GM11168 (cell line): ENCODE results near the gene PPP4R2.
"Not testable (repeated sequence)": the region's sequence is repeated elsewhere in the genome, so short reads cannot be mapped to it uniquely, and the experiment has no call there.

Source experiments
- in situ Hi-C: fragments of 300-500 bp; cut with MboI; formaldehyde crosslinking; loops from one replicate; pipeline ENCODE4 v1.12.0; 2022; ENCODE audit warnings: low sequenced_read_pairs; ENCODE audit not compliant: unreplicated experiment

PPP4R2 gene

DNA sequence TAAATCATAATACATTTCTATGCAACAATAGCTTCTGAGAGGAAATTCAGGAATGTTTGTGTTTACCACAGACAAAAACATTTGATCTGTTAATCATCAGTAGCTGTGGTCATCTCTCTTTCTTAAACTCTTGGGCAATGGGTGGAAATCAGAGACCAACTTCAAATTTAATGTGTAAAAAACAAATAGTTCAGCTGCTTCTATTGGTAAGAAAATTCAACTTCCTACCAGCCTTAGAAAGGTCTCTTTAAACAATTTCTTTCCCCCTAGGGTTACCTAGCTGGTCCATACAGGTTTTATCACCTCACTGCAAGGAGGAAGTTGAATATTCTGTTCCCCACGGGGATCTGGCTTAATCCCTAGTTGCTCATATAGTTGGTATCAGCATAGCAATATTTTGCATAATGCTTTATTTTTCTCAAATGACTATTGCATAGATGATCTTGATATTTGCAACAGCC lies 20.3 kb upstream of the PPP4R2 start:
- in situ Hi-C loops, result no loop called here

DNA sequence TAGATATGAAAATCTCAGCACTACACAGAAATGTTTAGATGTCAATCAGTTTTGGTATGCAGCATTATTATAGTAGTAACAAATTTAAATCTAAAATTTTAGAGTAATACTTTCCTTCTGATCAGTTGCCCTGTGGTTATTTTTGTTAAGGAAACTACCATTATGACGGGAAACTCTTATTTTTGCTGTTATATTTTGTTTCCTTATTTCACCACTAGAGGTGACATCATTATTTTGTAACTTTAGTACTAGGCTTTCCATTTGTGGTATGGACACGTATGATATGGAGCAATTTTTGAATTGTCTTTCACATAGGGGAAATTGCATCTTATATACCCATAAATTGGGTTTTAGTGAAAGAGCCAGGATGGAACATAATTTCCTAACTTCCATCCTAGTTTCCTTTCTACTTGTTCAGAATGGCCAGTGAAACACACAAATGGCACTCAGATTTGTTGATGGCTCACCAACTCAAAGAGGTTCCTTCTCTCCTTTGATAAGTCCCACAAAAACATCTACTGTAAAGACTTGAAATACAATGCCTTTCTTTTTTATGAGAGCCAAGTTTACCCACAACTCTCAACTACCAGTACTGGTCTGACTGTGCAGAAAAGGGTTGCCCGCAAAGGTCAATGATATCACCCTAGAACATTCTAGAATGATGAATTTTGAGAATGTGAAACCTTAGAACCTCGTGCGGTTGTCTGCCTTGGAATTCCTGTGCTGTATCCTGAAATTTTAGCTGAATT lies 19.4 kb upstream of the PPP4R2 start:
- in situ Hi-C loops, result no loop called here

DNA sequence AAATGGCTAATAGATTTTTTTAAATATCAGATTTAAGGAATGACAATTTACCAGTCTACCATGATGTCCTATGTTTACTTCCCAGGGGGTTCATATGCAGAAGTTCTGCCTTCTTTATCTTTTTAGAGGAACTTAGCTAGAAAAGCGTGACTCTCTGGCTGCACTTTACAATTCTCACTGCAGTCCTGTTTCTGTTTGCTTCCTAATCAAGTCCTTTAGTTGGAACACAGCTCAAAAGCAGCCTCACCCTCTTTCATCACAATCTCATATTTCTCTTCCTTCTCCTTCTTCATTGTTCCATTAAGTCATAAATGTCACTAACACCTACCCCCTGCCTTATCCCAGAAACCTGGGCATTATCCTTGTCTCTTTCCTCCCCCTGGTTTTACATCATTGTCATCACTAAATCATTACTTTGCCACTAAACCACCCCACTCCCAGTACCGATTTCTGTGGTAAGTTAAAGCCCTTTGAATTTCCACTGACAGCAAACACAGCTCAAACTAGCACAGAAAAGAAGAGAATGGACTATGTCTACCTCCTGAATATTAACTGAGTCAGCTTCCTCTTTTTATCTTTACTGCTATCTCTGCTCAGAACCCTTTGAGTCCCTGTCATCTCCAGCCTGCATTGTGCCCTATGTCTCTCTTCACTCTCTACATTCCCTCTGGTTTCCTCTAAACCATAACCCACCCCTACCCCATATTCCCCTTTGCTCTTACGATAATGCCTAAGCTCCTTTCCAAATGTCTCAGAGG lies 13.8 kb upstream of the PPP4R2 start:
- in situ Hi-C loops, result no loop called here

DNA sequence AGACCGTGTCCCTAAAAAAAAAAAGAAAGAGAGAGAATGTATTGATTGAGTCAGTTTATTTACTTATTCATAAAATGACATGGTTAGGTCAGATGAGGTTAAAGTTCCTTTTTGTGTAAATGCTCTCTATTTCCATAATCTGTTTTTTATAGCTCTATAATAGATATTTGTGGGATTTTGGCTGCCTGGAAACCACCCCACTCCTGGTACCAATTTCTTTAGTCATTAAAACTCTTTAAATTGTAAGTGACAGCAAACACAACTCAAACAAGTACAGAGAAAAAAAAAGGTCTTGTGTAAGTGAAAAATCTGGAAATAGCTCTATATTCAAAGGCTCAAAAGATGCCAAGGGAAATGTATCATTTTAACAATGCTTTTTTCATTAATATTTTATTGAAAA lies 11.0 kb upstream of the PPP4R2 start:
- in situ Hi-C loops, result no loop called here

DNA sequence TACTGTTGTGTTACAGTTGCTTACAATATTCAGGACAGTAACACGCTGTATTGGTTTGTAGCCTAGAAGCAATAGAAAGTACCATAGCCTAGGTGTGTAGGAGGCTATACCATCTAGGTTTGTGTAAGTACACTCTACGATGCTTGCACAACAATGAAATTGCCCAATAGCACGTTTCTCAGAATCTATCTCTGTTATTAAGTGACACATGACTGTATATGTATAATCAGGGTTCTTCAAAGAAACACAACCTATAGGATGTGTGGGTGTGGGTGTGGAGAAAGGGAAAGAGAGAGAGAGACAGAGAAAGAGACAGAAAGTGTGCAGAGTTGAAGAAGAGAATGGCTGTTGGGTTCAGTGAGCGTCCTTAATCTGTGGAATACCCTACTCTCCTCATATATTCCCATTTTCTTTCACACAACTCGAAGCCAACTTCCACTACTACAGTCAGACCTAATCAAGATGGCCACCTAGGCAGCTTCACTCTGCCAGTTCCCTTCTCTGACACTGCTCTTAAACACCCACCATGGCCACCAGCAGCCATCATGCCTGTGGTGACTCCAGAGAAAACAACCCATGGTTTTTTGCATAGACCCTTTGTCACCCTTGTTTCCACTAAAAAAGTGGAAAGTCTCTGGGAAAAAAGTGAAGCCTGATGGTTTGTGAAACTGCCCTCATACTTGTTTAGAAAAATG lies 5.8 kb upstream of the PPP4R2 start:
- in situ Hi-C loops, result no loop called here

DNA sequence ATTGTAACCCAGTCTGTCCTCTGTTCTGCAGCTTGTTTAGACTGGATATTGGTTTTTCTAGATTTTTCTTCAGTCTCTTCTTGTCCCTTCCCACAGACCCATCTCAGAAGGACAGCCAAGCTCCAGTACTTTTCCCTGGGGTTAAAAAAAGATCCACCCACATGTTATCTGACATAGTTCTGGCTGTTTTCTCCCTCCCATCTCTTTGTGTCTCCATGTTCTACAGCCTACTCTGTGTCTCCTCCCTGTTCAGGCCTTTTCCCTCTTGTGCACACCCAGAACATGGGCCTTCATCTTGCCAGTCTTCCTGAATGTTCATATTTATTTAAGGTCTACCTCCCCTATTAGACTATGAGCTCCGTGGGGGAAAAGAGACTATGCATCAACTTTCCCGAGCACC lies 5.1 kb upstream of the PPP4R2 start:
- in situ Hi-C loops, result no loop called here

DNA sequence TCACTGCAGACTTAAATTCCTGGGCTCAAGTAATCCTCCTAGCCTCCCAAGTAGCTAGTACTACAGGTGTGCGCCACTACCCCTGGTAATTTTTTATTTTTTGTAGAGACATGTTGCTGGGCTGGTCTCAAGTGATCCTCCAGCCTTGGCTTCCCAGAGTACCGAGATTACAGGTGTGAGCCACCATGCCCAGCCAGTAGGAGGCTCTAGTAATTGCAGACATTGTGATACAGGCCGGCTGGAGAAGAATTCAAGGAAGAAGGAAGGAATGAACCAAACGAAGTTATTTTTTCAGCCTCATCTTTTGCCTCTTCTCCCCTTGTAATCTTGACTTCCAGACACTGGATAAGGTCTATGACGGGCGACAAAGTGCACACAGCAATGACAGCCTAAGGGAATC lies 3.2 kb upstream of the PPP4R2 start:
- in situ Hi-C loops, result no loop called here

DNA sequence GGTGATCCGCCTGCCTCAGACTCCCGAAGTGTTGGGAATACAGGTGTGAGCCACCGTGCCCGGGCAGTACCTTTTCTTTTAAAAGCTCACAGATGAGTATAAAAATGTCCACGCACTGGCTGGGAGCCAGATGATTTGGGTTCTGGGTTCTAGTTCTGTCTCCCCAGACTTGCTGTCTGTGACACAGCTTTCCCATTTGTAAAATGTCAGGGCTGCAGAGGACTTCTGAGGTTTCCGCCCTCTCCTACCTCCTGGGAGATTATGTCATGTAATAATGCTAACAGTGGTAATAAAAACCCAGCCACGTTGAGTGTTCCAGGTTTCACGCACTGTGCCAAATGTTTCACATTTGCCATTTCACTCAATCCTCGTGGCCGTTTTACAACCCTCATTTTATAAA lies 1.3 kb upstream of the PPP4R2 start:
- in situ Hi-C loops, result no loop called here

DNA sequence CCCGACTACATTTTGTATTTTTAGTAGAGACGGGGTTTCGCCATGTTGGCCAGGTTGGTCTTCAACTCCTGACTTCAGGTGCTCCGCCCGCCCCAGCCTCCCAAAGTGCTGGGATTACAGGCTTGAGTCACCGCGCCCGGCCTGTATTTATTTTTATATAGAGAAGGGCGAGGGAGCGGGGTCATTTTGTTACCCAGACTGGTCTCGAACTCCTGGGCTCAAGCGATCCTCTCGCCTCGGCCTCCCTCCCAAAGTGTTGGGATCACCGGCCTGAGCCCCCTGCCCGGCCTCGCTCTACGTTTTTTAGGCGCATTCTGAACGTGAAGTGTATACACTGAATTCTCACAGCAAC lies 514 bp upstream of the PPP4R2 start:
- in situ Hi-C loops, result no loop called here

DNA sequence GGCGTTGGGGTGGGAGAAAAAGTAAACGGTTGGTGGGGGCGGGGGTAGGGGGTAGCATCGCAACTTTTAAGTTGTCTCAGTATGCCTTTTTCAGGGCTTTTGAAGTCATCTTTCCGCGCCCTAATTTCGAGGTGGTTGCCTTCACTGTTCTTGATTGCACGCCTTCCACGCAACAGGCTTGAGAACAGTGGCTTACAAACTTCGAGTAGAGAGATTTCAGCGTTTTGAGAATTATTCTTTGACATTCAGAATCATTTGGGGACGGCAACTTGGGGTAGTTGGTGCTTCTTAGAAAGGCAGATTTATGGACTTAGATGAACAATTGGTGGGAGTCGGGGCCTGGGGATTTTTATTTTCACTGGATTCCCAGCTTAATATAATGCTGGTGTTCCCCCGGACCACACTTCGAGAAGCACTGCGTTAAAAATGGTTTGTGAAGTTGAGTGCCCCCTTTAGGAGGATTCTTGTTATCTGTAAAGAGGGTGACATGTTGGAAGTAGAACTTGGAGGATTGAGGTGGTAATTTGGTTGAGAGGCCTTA lies 880 bp downstream of the PPP4R2 start:
- in situ Hi-C loops, result no loop called here

DNA sequence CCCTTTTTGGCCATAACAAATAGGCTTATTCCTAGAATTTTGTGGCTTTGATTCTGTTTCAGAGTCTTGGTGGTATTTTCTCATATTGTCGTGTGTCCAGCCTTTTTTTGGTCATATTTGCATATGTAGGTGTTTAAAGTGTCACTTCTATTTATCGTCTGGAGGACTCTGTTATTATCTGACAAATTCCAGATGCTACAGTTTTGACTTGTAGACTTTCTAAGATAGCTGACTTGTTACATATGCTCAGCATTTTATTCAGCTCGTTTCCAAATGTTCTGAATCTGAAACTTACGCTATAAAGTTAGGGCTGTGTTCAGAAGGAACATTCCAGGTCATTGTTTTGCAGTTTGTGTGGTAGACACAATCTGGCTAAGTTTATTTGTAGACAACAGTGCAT lies 1.9 kb downstream of the PPP4R2 start:
- in situ Hi-C loops, result no loop called here

DNA sequence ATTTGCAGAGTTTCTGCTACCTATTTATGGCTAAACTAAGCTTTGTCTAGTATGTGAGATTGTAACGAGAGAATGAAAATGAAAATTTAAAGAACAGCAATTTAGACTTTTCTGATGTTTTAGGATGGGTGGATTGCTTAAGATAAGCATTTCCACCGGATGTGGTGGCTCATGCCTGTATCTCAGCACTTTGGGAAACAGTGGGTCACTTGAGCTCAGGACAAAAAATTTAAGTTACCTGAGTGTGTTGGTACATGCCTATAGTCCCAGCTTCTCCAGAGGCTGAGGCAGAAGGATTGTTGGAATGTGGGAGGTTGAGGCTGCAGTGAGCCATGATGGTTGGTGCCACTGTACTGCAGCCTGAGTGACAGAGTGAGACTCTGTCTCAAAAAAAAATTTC lies 3.3 kb downstream of the PPP4R2 start:
- in situ Hi-C loops, result no loop called here

DNA sequence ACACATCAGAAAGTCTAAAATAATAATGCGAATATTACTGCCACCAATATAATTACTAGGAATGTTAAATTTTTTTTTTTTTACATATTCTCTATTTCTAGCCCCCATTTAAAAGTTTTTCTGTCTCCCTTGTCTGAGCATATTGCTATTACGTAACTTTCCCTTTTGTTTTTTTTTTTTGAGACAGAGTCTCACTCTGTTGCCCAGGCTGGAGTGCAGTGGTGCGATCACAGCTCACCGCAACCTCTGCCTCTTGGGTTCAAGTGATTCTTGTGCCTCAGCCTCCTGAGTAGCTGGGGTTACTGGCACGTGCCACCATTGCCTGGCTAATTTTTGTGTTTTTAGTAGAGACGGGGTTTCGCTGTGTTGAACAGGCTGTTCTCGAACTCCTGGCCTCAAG lies 6.4 kb downstream of the PPP4R2 start:
- in situ Hi-C loops, result not testable (repeated sequence)

DNA sequence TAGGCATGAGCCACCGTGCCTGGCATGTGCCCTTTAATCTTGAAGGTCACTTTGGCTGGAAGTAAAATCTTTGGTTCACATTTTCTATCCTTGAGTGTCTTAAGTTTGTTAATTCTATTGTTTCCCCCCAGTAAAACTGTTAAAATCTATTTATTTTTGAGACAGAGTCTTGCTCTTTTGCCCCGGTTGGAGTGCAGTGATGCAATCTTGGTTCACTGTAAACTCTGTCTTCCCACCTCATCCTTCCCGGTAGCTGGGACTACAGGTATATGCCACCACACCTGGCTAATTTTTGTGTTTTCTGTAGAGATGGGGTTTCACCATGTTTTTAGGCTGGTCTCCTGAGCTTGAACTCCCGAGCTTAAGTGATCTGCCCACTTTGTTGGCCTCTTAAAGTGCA lies 7.7 kb downstream of the PPP4R2 start:
- in situ Hi-C loops, result no loop called here

DNA sequence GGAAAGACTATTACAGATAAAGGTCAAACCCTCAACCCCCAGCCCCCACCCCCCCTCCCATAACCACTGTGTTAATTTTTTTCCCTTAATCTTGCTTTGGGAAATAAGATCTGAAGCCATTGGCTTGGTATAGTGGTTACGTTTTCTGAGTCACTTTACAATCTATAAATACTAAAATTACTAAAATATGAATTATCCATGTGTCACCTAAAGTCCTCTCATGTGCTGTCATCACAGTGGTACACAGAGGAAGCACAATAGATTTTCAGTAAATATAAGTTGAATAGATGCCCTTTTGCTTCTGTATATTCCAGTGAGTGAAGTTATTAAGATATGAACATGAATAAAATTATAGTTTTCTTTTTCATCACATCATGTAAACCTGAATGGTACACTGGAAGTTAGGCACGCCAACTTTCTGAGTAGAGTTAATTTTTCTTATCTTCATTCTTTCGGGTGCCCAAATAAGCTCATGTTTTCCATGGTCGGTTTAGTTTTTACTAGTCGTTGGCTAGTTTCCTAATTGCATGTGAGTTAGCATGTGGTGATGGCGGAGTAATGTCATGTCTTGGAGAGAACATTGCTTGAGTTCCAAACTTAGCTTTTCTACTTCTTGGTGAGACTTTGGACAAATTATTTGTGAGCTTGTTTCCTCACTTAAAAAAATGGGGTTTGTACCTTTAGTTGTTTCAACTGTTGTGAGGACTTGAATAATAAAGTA lies 11.5 kb downstream of the PPP4R2 start:
- in situ Hi-C loops, result no loop called here

DNA sequence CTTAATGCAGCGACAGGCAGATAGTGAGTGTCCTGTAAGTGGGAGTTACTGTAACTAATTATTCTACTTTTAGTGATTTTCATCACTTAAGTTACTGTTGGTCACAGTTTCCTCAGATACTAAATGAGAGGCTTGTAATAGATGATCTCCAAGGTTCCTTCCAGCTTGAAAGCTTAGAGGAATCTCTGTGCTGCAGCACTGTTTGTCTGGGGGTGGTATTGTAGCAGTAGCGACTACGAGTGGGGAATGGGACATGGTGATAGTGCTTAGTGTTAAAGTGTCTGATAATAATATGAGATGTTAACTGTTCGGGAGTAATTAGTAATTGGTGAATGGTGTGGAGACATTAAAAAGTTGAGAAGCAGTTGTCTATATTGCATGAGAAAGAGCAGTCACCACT lies 12.4 kb downstream of the PPP4R2 start:
- in situ Hi-C loops, result no loop called here

DNA sequence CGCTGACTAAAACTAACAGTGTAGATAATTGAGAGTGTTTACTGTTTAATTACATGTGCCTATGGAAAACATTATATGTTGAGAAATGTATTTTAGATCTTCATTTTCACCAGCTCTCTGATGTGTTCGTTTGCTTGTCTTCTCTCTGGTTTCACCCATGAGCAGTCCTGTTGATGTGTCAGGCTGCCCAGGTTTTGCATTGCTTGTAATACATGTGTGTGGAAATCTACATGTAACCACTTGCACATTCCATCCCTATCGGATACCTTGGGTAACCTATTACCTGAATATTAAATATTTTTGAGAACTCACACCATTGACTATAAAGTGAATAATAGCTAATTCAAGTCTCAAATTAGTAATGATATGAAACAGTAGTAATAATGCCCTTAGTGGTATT lies 13.1 kb downstream of the PPP4R2 start:
- in situ Hi-C loops, result no loop called here

DNA sequence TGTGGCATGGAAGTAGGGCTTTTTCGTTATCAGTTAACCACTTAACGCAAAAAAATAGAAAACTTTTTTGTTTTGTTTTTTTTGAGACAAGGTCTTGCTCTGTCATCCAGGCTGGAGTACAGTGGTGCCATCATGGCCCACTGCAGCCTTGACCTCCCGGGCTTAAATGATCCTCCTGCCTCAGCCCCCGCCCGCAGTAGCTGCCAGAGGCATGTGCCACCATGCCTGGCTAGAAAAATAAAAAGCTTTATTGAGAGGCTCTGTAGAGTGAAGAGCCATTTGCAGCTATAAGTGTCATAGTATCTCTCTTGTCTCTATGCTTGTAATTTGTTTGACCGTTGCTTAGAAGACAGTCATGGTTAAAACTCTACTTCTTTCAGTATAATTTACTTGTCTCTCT lies 13.5 kb downstream of the PPP4R2 start:
- in situ Hi-C loops, result no loop called here

DNA sequence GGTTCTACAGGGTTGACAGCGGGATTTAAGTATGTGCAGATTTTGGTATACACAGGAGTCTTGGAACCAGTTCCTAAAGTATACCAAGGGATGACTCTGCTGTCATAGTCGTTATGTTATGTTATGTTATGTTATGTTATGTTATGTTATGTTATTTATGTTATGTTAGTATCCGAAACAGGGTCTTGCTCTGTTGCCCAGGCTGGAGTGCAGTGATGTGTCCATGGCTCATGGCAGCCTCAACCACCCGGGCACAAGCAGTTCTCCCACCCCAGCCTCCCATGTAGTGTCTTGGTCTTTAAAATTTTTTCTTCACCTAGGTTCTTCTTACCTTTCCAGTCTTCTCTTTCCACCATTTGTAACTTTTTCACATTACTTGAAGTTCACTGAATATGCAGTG lies 21.7 kb downstream of the PPP4R2 start:
- in situ Hi-C loops, result no loop called here

DNA sequence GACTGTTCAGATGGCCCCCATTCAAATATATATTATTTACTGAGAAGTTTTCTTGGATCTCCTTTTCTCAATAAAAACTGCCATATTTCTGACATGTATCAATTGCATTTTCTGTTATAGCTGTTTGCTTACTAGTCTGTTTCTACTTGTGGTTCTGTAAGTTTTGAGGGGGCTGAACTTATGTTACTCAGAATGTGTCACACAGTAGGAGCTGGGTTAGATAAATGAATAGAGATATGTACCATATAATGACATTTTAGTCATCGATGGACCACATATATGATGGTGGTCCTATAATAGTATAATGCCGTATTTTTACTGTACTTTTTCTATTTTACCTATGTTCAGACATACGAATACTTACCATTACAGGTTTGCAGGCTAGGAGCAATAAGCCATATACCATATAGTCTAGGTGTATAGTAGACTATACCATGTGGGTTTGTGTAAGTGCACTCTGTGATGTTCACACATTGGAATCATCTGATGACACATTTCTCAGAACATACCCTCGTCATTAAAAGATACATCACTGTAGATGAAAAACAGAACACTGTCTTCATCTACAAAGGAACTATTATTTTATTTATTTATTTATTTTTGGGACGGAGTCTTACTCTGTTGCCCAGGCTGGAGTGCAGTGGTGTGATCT lies 22.3 kb downstream of the PPP4R2 start:
- in situ Hi-C loops, result no loop called here
